A673 (cell line): ENCODE results near the gene LONP2.

Source experiments
- CTCF ChIP-seq: fragments of 300-800, 200-600 bp; sonication (generic); conservative IDR thresholded peaks from 2 replicates; pipeline ENCODE4 v1.5.1; 2017; ENCODE audit warnings: low read depth, mild to moderate bottlenecking, antibody characterized with exemption, low read length, moderate library complexity, mixed read lengths
- EZH2 ChIP-seq: fragments of 200-600 bp; sonication (generic); IDR thresholded peaks from 2 replicates; pipeline ENCODE4 v1.6.1; 2017; ENCODE audit warnings: borderline replicate concordance, low read depth, mild to moderate bottlenecking, mixed read lengths, antibody characterized with exemption, low read length; ENCODE audit not compliant: poor library complexity, severe bottlenecking

- TF ChIP-seq CTCF (no peak), EZH2 (no peak)
Observed at GRCh38 chr16:48236286-48236685, 7.8 kb upstream of the LONP2 start.
